Measurements from ENCODE around the gene TAGLN3.

DNA sequence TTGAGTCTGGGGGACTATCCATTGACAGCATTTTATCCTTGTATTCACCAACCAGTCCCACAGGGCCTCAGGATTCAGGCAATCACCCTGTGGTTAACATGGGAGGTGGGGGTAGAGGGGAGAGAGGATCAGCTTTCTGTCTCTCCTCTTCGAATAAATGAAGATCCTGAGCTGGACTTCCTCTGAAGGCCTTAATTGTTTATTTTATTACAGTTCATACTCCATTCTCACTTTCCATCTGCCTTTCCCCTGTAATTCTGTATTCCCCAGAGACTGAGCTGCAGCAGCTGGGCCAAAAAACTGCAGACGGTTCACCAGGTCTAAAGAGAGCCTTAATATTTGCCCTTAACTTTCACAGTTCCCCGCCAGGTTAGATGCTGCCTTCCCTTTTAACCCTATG is 11.9 kb downstream of the TAGLN3 start:
- TF ChIP-seq, protein P1, sequence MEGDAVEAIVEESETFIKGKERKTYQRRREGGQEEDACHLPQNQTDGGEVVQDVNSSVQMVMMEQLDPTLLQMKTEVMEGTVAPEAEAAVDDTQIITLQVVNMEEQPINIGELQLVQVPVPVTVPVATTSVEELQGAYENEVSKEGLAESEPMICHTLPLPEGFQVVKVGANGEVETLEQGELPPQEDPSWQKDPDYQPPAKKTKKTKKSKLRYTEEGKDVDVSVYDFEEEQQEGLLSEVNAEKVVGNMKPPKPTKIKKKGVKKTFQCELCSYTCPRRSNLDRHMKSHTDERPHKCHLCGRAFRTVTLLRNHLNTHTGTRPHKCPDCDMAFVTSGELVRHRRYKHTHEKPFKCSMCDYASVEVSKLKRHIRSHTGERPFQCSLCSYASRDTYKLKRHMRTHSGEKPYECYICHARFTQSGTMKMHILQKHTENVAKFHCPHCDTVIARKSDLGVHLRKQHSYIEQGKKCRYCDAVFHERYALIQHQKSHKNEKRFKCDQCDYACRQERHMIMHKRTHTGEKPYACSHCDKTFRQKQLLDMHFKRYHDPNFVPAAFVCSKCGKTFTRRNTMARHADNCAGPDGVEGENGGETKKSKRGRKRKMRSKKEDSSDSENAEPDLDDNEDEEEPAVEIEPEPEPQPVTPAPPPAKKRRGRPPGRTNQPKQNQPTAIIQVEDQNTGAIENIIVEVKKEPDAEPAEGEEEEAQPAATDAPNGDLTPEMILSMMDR (IDR thresholded peaks at IDR 0.05), result no peak
- TF ChIP-seq POLR2AphosphoS5 (IDR thresholded peaks at IDR 0.05), result no peak
- no peak for TF ChIP-seq EP300 (IDR thresholded peaks at IDR 0.05)
- no peak for TF ChIP-seq POLR2A (IDR thresholded peaks at IDR 0.05)
